SKM-1 treated with dmso at 0.1 percent for 144 hours (cell line): ENCODE results near the gene DPM3.
"Not testable (repeated sequence)": the region's sequence is repeated elsewhere in the genome, so short reads cannot be mapped to it uniquely, and the experiment has no call there.

Source experiments
- DNase-seq: peaks from one replicate; lab custom pipeline; 2025; ENCODE audit not compliant: unreplicated experiment; lab: John Stamatoyannopoulos, UW

DPM3 gene

GRCh38 chr1:155139895-155140629, at the start of gene DPM3:
Gene DPM3 (minus strand): TSS chr1:155140531. CDS start chr1:155140240, 291 bp downstream.
- DNase-seq, result peak; percentile 90

- not testable (repeated sequence) for DNase-seq
Observed at GRCh38 chr1:155189926-155190325, 49.6 kb upstream of the DPM3 start.

- no peak for DNase-seq
Observed at GRCh38 chr1:155188268-155188667, 47.9 kb upstream of the DPM3 start.

- no peak for DNase-seq
Observed at GRCh38 chr1:155187456-155187891, 47.1 kb upstream of the DPM3 start.

- DNase-seq, result no peak
Observed at GRCh38 chr1:155186794-155187455, 46.6 kb upstream of the DPM3 start.

GRCh38 chr1:155186067-155186793, 45.9 kb upstream of the DPM3 start:
- DNase-seq, result no peak

GRCh38 chr1:155185783-155186066, 45.4 kb upstream of the DPM3 start:
- no peak for DNase-seq

GRCh38 chr1:155184835-155185782, 44.8 kb upstream of the DPM3 start:
- DNase-seq, result peak; percentile 87

GRCh38 chr1:155184351-155184811, 44.0 kb upstream of the DPM3 start:
- no peak for DNase-seq

- no peak for DNase-seq
Observed at GRCh38 chr1:155183775-155184221, 43.5 kb upstream of the DPM3 start.

GRCh38 chr1:155182052-155182550, 41.8 kb upstream of the DPM3 start:
- no peak for DNase-seq

- DNase-seq, result no peak
Observed at GRCh38 chr1:155181371-155182051, 41.2 kb upstream of the DPM3 start.

- no peak for DNase-seq
Observed at GRCh38 chr1:155179112-155180031, 39.0 kb upstream of the DPM3 start.

GRCh38 chr1:155178441-155179111, 38.2 kb upstream of the DPM3 start:
- DNase-seq, result peak; percentile 90

GRCh38 chr1:155177918-155178281, 37.6 kb upstream of the DPM3 start:
- DNase-seq, result no peak

GRCh38 chr1:155177192-155177917, 37.0 kb upstream of the DPM3 start:
- no peak for DNase-seq

GRCh38 chr1:155176544-155177071, 36.3 kb upstream of the DPM3 start:
- DNase-seq, result peak; percentile 73
